Gastroesophageal sphincter (tissue), 3 donors: ENCODE results near the gene TSPAN32.
"Not testable (repeated sequence)": the region's sequence is repeated elsewhere in the genome, so short reads cannot be mapped to it uniquely, and the experiment has no call there.

ENCODE experiments used
- EP300 ChIP-seq: sonication (generic); formaldehyde crosslinking; IDR thresholded peaks from one replicate; pipeline ENCODE4 v1.6.1; 2017; ENCODE audit warnings: antibody characterized with exemption, mild to moderate bottlenecking
- POLR2AphosphoS5 ChIP-seq: sonication (generic); formaldehyde crosslinking; IDR thresholded peaks from one replicate; pipeline ENCODE4 v1.6.1; 2017; ENCODE audit warnings: antibody characterized with exemption
- TF ChIP-seq, protein P1 (sequence below), 4 experiments: fragments of 200-600 bp in 2 of 4; fragments of 450-650 bp in 2 of 4; sonication (generic) in 1 of 4; IDR thresholded peaks; one replicate each; pipeline ENCODE4 v1.5.1; 2017 to 2019; ENCODE audit warnings: antibody characterized with exemption in 4 of 4, mild to moderate bottlenecking in 2 of 4, moderate library complexity in 2 of 4

DNA sequence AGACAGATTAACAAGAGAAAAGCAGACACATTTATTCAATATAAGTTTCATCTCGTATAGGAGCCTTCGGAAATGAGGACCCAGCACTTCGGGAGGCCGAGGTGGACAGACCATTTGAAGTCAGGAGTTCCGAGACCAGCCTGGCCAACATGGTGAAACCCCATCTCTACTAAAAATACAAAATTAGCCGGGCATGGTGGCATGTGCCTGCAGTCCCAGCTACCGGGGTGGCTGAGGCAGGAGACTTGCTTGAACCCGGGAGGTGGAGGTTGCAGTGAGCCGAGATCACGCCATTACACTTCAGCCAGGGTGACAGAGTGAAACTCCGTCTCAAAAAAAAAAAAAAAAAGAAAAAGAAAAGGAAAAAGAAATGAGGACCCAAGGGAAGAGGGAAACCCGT, 62.6 kb downstream of the TSPAN32 start:
- TF ChIP-seq, protein P1, sequence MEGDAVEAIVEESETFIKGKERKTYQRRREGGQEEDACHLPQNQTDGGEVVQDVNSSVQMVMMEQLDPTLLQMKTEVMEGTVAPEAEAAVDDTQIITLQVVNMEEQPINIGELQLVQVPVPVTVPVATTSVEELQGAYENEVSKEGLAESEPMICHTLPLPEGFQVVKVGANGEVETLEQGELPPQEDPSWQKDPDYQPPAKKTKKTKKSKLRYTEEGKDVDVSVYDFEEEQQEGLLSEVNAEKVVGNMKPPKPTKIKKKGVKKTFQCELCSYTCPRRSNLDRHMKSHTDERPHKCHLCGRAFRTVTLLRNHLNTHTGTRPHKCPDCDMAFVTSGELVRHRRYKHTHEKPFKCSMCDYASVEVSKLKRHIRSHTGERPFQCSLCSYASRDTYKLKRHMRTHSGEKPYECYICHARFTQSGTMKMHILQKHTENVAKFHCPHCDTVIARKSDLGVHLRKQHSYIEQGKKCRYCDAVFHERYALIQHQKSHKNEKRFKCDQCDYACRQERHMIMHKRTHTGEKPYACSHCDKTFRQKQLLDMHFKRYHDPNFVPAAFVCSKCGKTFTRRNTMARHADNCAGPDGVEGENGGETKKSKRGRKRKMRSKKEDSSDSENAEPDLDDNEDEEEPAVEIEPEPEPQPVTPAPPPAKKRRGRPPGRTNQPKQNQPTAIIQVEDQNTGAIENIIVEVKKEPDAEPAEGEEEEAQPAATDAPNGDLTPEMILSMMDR (IDR thresholded peaks at IDR 0.05), result not testable (repeated sequence)
- TF ChIP-seq POLR2AphosphoS5, EP300: not testable (repeated sequence)
